NCI-H510A (cell line): ENCODE results near the gene DHDH.

Experiments used
- DNase-seq: peaks from one replicate; lab custom pipeline; 2025; lab: John Stamatoyannopoulos, UW

DHDH gene

DNA sequence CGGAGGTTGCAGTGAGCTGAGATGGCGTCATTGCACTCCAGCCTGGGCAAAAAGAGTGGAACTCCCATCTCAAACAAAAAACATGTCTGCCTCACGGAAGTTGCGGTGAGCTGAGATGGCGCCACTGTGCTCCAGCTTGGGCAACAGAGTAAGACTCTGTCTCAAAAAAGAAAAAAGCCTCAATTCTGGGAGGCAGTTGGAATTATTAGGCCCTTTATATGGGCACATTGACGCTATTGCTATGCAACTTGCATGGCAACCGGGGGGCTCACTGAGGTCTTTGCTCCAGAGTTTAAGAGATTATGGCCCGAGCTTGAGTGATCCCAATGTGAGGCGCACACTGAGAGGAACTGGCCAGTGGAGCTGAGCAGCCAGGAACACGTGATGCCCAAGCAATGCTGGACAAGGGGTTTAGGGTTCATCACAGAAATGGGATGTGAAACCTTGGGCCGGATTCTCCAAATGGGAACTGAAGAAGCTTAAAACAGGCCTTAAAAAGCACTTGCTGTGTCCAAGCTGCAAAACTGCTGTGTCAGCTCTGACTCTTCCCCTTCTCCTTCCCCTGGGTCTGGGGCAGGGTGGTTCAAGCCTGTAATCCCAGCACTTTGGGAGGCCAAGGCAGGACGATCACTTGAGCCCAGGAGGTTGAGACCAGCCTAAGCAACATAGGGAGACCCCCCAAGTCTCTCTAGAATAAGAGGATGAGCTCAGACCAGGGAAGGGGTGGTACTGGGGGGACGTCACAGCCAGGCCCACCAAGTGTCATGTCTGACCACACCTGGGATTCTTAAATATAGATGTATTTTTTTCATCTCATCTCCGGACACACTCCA lies 34.1 kb downstream of the DHDH start:
- no peak for DNase-seq

DNA sequence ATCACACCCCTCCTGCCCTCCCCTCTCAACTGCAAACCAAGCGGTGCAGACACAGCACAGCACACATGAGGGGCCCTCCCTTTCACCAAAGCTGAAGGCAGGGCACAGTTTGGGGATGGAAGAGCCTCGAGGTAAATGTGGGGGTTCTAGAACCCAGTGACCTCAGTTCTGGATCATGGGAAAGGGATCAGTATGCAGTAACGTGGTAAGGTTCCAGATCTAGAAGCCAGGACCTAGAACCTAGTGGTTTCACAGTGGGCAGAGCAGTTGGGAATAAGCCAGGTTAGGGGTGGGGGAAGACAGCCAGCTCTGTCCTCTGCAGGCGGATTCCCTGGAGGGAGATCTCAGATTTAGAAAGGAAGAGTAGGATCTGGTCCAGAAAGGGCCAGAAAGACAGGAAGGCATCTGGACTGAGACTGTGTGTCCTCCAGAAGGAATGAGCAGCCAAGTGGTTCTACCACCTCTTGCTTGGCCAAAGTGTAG lies 34.7 kb downstream of the DHDH start:
- DNase-seq, result no peak

- no peak for DNase-seq
These were observed 35.3 kb downstream of the DHDH start for GRCh38 chr19:48968813-48969218.

GRCh38 chr19:48969276-48970138 lies 36.0 kb downstream of the DHDH start:
- no peak for DNase-seq

DNA sequence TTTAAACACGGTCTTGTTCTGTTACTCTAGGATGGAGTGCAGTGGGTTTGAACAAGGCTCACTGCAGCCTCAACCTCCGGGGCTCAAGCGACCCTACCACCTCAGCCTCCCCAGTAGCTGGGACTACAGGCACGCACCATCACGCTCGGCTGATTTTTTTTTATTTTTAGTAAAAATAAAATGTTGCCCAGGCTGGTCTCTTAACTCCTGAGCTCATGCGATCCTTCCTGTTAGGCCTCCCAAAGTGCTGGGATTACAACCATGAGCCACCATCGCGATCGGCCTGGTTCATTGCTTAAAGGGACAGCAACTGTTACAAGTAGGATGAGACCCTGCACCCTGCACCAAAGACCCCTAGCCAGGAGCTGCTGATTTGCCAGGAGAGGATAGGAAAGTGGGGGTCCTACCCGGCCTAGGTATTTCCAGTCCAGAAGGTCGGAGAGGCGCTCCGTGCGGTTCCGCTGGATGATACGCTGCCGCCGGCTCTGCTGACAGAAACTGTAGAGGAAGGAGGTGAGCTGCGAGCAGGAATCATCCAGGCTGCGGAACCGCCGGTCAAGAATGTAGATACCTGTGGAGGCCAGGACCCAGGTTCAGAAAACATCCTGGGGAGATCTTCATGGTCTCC lies 36.8 kb downstream of the DHDH start:
- DNase-seq, result no peak

- peak; percentile 44 for DNase-seq
These were observed 37.5 kb downstream of the DHDH start for GRCh38 chr19:48970923-48971395.

DNA sequence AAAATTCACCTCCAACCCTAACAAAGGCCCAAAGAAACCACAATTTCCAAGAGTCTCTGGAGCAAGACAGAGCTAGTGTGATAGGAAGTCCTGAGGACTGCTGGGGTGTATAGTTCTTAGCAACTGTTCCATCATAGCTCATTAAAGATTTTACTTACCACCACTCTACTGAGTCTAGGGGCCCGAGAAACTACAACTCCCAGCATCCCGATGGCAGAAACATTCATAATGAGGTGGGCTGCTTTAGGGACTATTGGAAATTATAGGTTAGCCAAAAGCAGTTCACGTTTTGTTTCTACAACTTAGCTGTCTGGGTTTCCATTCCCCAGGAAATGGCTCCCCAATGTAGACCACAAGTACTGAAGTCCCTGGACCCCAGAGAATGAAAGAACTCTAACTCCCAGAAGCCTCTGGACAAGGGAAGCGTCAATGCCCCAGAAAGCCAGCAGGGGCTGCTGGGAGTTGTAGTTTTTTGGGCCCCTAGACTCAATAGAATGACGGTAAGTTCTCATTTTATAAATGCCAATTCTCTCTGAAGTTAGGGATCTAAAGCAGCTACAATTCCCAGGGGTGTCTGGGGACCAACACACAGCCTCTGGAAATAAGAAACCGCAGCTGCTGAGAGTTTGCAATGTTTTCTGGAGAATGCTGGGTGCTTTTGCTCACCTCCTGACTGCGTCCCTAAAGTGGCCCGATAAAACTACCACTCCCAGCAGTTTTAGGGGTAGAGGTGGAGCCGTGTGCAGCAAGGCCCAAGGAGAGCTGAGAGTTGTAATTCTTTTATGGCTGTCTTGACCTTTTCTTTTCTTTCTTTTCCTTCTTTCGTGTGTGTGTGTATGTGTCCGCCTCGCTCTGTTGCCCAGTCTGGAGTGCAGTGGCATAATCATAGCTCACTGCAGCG lies 42.7 kb downstream of the DHDH start:
- DNase-seq, result no peak

DNA sequence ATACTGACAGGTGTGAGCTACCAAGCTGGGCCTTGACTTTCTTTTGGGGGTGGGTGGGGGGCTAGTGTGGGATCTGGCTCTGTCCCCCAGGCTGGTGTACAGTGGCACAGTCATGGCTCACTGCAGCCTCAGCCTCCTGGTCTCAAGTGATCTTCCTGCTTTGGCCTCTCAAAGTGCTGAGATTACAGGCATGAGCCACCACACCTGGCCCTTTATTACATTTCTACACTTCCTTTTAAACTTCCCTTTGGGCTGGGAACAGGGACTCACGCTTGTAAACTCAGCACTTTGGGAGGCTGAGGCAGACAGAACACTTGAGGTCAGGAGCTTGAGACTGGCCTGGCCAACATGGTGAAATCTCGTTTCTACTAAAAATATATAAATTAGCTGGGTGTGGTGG lies 43.6 kb downstream of the DHDH start:
- no peak for DNase-seq

DNA sequence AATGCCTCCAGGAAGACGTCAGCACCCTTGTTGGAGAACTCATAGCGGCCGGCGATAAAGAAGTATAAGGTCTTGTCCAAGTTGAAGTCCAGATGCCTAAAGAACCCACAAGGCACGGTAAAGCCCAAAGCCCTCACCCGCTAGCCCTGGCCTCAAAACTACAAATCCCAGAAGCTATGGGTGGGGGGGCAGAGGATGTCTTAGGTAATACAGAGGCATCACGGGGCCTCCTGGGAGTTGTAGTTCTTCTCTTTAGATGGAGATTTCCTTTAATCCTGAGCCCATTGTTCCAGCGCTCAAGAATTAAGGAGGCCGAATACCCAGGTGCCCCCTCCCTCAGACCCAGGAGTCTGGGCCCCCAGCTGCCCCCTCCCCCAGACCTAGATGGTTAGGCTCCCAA lies 48.8 kb downstream of the DHDH start:
- DNase-seq, result no peak

DNA sequence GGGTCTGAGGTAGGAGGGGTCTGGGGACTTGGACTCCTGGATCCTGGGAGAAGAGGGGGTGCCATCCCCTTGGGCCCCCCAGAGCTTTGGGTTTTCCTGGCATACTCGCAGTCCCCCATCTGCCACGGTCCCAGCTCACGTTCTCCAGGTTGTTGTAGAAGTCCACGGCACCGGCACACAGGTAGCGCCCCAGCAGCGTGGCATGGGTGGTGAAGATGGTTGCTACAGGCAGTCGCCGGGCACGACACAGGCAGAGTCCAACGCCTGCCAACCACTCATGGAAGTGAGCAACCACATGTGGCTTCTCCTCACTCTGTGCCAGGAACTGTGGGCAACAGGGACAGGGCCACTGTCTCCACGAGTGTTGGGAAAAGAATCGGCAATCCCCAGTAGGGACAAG lies 52.2 kb downstream of the DHDH start:
- DNase-seq, result no peak

GRCh38 chr19:48986211-48986610 lies 52.7 kb downstream of the DHDH start:
- DNase-seq, result no peak

GRCh38 chr19:48987323-48987722 lies 53.8 kb downstream of the DHDH start:
- DNase-seq, result no peak

DNA sequence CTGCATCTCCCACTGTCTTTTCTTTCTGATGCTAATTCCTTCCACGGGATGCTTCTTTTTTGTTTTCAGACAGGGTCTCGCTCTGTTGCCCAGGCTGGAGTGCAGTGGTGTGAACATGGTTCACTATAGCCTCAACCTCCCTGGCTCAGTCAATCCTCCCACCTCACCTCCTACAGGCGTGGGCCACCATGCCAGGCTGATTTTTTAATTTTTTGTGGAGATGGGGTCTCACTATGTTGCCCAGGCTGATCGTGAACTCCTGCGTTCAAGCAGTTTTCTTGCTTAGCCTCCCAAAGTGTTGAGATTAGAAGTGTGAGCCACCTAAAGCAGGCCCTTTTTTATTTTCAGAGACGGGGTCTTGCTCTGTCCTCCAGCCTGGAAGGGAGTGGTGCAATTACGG lies 54.8 kb downstream of the DHDH start:
- DNase-seq, result no peak

DNA sequence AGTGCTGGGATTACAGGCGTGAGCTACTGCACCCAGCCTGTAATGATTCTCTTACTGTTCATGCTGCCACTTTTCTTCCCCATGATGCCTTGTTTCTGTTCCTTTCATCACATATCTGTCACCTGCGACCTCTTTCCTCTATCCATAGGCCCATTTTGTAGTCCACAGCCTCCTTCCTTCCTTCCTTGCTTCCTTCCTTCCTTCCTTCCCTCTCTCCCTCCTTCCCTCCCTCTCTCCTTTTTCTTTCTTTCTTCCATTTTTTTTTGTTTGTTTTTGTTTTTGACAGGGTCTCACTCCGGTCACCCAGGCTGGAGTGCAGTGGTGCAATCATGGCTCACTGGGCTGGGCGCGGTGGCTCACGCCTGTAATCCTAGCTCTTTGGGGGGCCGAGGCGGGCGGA lies 55.4 kb downstream of the DHDH start:
- DNase-seq, result no peak

GRCh38 chr19:48989701-48990291 lies 56.3 kb downstream of the DHDH start:
- DNase-seq, result no peak

DNA sequence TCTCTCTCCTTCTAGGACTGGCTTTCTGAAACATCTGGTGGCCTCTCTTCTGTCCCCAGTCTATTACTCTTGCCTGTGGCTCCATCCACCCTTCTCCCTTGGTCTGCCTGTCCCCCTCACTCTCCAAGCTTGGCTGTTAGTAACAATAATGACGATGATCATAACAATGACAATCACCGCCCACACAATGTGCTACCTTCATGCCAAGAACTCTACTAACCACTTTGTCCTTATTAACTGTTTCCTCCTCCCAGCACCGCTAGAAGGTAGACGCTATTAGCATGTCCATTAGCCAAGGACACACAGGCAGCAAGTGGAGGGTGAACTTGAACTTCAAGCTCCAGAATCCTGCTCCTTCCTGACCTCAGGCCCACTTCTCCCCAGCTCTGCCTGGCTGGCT lies 56.9 kb downstream of the DHDH start:
- no peak for DNase-seq

DNA sequence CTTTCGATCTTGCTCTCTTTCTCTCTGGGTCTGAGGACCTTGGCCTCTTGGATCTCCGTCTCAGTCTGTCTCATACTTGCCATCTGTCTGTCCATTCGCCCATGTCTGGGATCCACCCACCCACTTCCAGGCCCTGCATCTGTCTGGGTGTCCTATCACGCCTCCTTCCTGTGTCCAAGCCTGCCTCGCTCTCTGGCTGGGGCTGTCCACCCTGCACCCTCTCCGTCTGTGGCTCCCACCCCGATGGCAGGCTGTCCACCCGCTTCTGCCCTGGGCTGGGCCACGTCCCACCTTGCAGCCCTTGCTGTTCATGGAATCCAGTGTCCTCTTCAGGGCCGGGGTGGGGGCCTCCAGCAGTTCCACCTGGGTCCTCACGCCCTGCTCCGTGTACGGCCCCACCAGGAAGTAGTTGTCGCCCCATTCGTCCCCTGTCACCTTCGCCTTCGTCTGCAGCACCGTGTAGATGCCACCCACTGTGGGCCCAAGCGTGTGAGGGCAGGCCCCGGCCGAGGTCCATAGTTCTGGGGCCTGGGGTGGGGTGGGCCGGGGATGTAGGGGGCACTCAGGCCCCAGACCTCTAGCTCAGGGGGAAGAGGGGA lies 57.6 kb downstream of the DHDH start:
- DNase-seq, result no peak

GRCh38 chr19:48991873-48992580 lies 58.5 kb downstream of the DHDH start:
- DNase-seq, result no peak

DNA sequence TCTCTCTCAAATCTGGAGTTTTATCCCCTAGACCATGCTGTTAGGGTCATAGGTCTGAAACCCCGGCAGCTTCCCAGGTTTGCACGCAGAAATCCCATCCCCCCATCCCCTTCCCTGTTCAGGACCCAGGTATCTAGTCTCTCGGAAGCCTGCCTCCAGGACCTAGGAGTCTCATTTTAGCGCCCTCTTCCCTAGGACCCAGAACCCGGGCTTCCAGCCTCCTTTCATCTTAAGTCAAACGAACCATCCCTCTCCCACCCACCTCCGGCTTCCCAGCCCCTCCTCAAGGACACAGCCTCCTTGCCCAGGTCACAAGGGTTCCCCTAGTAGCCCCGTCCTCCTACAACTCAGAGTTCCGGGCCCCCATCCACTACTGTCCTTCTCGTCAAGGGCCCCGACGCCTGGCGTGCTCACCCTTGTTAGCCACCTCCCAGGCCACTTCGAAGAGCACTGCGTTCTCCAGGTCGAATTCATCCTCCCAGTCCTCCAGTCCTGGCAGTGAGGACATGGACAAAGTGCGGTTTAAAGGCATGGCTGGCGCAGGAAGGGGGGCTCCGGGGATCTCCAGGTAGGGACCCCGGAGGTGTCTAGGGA lies 59.2 kb downstream of the DHDH start:
- DNase-seq, result peak; percentile 51
